BLaER1 treated with 17β-estradiol and CSF1 and Interleukin-3, amounts not matched to agents 10 nM and 100 nM (cell line): Measurements from ENCODE around the gene NFXL1.

Source experiments
- H3K27ac ChIP-seq, 11 experiments: shearing (Covaris generic); formaldehyde crosslinking; 2 replicates each; pipeline ENCODE4 v1.8.1; 2022
- H3K27me3 ChIP-seq, 11 experiments: shearing (Covaris generic); formaldehyde crosslinking; 2 replicates each; pipeline ENCODE4 v1.8.1; 2022
- H3K36me3 ChIP-seq, 11 experiments: shearing (Covaris generic); formaldehyde crosslinking; 2 replicates each; pipeline ENCODE4 v1.8.1; 2022
- H3K4me1 ChIP-seq, 10 experiments: shearing (Covaris generic); formaldehyde crosslinking; 2 replicates each; pipeline ENCODE4 v1.8.1; 2022
- H3K4me2 ChIP-seq, 11 experiments: shearing (Covaris generic); formaldehyde crosslinking; 2 replicates each; pipeline ENCODE4 v1.8.1; 2022
- H3K4me3 ChIP-seq, 10 experiments: shearing (Covaris generic); formaldehyde crosslinking; 2 replicates each; pipeline ENCODE4 v1.8.1; 2022
- H3K9ac ChIP-seq, 11 experiments: shearing (Covaris generic); formaldehyde crosslinking; 2 replicates each; pipeline ENCODE4 v1.8.1; 2022
- H3K9me3 ChIP-seq, 11 experiments: shearing (Covaris generic); formaldehyde crosslinking; replicated peaks in 1 of 11; 2 replicates each; pipeline ENCODE4 v1.8.1; 2022
- H4K20me1 ChIP-seq, 11 experiments: shearing (Covaris generic); formaldehyde crosslinking; 2 replicates each; pipeline ENCODE4 v1.8.1; 2022
- Cebpa-rat ChIP-seq, 11 experiments: shearing (Covaris generic); IDR thresholded peaks; 2 replicates each; pipeline ENCODE4 v1.8.1; 2022

The NFXL1 gene

DNA sequence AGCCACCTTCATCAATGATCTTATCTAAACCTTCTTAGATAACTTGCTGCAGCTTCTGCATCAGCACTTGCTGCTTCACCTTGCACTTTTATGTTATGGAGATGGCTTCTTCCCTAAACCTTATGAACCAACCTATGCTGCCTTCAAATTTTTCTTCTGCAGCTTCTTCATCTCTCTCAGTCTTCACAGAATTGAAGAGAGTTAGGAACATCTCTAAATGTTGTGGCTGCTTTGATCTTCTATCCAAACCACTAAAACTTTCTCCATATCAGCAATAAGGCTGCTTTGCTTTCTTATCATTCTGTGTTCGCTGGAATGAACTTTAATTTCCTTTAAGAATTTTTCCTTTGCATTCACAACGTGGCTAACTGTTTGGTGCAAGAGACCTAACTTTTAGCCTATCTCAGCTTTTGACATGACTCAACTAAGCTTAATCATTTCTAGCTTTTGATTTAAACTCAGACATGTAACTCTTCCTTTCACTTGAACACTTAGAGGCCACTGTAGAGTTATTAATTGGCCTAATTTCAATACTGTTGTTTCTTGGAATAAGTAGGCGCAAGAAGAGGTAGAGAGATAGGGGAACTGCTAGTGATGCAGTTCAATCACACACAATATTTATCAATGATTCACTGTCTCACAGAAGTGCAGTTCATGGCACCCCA is 40.4 kb downstream of the NFXL1 start:
- H3K27me3 ChIP-seq = no peaks in the 10 kb centered on the region
- H3K4me1 ChIP-seq = peaks cover 0 to 7% (median 0%) of the 10 kb centered on the region in 10 experiments; a peak in 2 of 20 replicates
- no peak overlapping the region for H3K4me2 ChIP-seq
- H3K9me3 ChIP-seq = peaks cover 43 to 58% (median 49%) of the 10 kb centered on the region in 11 experiments
- H3K36me3 ChIP-seq = peaks cover 76 to 94% (median 85%) of the 10 kb centered on the region in 11 experiments
- no peak overlapping the region for H3K9ac ChIP-seq
- H4K20me1 ChIP-seq = no peaks in the 10 kb centered on the region
- TF ChIP-seq Cebpa-rat (IDR thresholded peaks at IDR 0.05) = no peak
- peak overlapping the region in 2 of 10 experiments; percentile 3 to 13; a peak in 1 of 20 replicates for H3K4me3 ChIP-seq
- H3K27ac ChIP-seq = no peak overlapping the region

DNA sequence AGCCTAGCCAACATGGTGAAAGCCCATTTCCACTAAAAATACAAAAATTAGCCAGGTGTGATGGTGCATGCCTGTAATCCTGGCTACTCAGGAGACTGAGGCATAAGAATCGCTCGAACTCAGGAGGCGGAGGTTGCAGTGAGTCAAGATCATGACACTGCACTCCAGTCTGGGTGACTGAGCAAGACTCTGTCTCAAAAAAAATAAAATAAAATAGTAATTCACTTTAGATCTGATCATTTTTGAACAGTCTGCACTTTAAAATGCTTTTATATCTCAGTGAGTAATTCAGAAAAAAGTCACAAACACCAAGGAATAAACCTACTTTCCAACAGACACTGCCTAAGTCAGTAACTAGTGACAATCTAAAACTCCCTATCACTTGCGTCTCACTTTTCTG is 50.9 kb downstream of the NFXL1 start:
- TF ChIP-seq Cebpa-rat (IDR thresholded peaks at IDR 0.05) = no peak
- H4K20me1 ChIP-seq = no peaks in the 10 kb centered on the region
- H3K9me3 ChIP-seq = peaks cover 0 to 12% (median 8%) of the 10 kb centered on the region in 11 experiments; a peak in 11 of 22 replicates
- peaks cover 34 to 87% (median 52%) of the 10 kb centered on the region in 11 experiments; a peak in 21 of 22 replicates for H3K36me3 ChIP-seq
- H3K4me3 ChIP-seq = no peak overlapping the region
- H3K4me1 ChIP-seq = peaks cover 0 to 7% (median 0%) of the 10 kb centered on the region in 10 experiments; a peak in 7 of 20 replicates
- no peaks in the 10 kb centered on the region for H3K27me3 ChIP-seq
- H3K27ac ChIP-seq = no peak overlapping the region
- no peak overlapping the region for H3K9ac ChIP-seq
- no peak overlapping the region for H3K4me2 ChIP-seq

DNA sequence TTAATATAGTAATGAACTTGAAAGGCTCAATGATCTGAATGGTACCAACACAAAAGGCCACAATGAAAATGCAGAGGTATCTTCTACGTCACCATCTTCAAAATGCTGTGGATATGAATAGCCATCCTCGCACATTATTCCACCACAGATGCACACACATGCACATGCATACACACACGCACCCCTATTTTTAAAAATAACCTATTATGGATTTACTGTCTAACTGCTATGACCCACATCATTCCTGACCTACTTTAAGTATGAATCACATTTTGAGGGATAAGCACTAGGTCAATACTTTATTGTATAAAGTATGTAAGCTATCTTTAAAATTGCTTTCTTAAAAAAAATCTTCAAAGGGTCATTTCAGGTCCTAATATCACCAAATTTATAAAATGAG is 52.1 kb downstream of the NFXL1 start:
- H3K9me3 ChIP-seq = peaks cover 0 to 4% (median 0%) of the 10 kb centered on the region in 11 experiments; a peak in 2 of 22 replicates
- TF ChIP-seq Cebpa-rat (IDR thresholded peaks at IDR 0.05) = no peak
- peaks cover 0 to 18% (median 4%) of the 10 kb centered on the region in 10 experiments; a peak in 10 of 20 replicates for H3K4me1 ChIP-seq
- no peak overlapping the region for H3K27ac ChIP-seq
- no peak overlapping the region for H3K9ac ChIP-seq
- H3K36me3 ChIP-seq = peaks cover 25 to 75% (median 47%) of the 10 kb centered on the region in 11 experiments; a peak in 20 of 22 replicates
- no peak overlapping the region for H3K4me3 ChIP-seq
- H3K4me2 ChIP-seq = no peak overlapping the region
- H3K27me3 ChIP-seq = no peaks in the 10 kb centered on the region
- 0 out of 22 replicates have a peak, but pooled peaks cover 0 to 5% (median 0%) of the 10 kb centered on the region in 11 experiments for H4K20me1 ChIP-seq

DNA sequence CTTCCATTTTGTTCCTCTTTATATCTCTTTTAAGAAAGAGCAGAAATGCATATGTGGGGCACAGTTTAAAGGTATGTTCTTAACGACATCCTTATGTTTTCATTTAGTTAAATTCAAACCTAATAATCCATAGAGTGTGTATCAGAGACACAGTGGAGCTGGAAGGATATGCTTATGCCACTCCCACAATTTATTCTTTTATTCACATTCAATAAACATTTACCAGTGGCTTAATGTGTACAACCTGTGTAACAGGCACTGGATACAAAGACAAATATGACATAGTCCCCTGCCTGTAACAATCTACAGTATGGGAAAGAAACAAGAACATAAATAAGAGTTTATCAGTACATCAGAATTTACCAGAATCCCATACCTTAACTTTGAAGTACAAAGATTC is 54.1 kb downstream of the NFXL1 start:
- Histone ChIP-seq H3K4me1 (peaks cover 0 to 19% (median 4%) of the 10 kb centered on the region in 10 experiments; a peak in 10 of 20 replicates), H3K4me2 (no peak overlapping the region)
- TF ChIP-seq Cebpa-rat (IDR thresholded peaks at IDR 0.05) = no peak

DNA sequence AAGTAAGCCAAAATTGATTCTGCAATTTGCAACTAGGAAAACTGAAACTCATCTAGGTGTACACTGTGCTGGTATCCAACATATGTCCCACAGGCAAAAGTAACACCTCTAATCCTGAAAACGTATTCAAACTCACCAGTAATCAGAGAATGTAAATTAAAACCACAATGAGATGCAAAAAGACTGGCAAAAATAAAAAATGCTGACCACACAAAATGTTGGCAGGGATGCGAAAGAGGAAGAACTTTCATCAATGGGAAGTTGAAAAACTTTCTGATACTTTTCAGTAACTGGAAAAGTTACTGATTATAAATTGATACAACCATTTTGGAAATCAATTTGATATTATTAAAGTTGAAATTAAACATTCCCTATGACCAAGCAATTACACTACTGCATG is 56.4 kb downstream of the NFXL1 start:
- no peak overlapping the region for H3K4me3 ChIP-seq
- peaks cover 0 to 19% (median 4%) of the 10 kb centered on the region in 10 experiments; a peak in 10 of 20 replicates for H3K4me1 ChIP-seq
- no peak overlapping the region for H3K9ac ChIP-seq
- 0 out of 22 replicates have a peak, but pooled peaks cover 0 to 5% (median 0%) of the 10 kb centered on the region in 11 experiments for H4K20me1 ChIP-seq
- no peaks in the 10 kb centered on the region for H3K27me3 ChIP-seq
- TF ChIP-seq Cebpa-rat (IDR thresholded peaks at IDR 0.05) = no peak
- H3K36me3 ChIP-seq = peaks cover 19 to 67% (median 35%) of the 10 kb centered on the region in 11 experiments; a peak in 18 of 22 replicates
- peak overlapping the region in 1 of 11 experiments; percentile 25; a peak in 1 of 22 replicates for H3K27ac ChIP-seq
- peak overlapping the region in 5 of 11 experiments; percentile 21 to 72 (median 54); a peak in 10 of 22 replicates for H3K4me2 ChIP-seq
- H3K9me3 ChIP-seq = no peaks in the 10 kb centered on the region; a peak in 1 of 22 replicates

More for the DNA sequence above, 54.1 kb downstream of the NFXL1 start:
- Histone ChIP-seq H3K36me3 (peaks cover 20 to 64% (median 30%) of the 10 kb centered on the region in 11 experiments; a peak in 20 of 22 replicates), H3K27ac (no peak overlapping the region), H3K4me3 (no peak overlapping the region), H4K20me1 (0 out of 22 replicates have a peak, but pooled peaks cover 0 to 5% (median 0%) of the 10 kb centered on the region in 11 experiments), H3K9ac (no peak overlapping the region), H3K9me3 (no peaks in the 10 kb centered on the region; a peak in 1 of 22 replicates), H3K27me3 (no peaks in the 10 kb centered on the region)

DNA sequence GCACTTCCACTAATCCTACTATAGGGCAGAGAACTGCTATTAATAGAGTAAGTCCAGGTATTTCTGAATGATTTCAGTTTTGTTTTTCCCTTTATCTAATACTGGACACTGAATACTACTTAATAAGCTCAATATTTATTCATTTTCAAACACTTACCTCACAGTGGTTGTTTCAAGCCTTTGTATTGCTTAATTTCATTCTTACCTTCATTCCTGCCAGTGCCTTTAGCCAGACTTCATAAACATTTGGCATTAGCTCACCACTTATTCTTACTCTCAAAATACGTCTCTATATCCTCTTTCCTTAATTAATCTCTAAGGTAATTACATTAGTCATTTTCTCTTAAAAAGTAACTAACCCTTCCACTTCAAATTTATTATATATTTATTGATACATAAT is 57.7 kb downstream of the NFXL1 start:
- Histone ChIP-seq H3K9me3 (no peaks in the 10 kb centered on the region; a peak in 1 of 22 replicates), H4K20me1 (0 out of 22 replicates have a peak, but pooled peaks cover 0 to 5% (median 0%) of the 10 kb centered on the region in 11 experiments), H3K4me1 (peaks cover 0 to 23% (median 4%) of the 10 kb centered on the region in 10 experiments; a peak in 10 of 20 replicates), H3K36me3 (peaks cover 12 to 68% (median 38%) of the 10 kb centered on the region in 11 experiments; a peak in 19 of 22 replicates), H3K4me2 (no peak overlapping the region), H3K9ac (no peak overlapping the region), H3K27me3 (no peaks in the 10 kb centered on the region), H3K4me3 (no peak overlapping the region), H3K27ac (no peak overlapping the region)
- no peak for TF ChIP-seq Cebpa-rat (IDR thresholded peaks at IDR 0.05)

DNA sequence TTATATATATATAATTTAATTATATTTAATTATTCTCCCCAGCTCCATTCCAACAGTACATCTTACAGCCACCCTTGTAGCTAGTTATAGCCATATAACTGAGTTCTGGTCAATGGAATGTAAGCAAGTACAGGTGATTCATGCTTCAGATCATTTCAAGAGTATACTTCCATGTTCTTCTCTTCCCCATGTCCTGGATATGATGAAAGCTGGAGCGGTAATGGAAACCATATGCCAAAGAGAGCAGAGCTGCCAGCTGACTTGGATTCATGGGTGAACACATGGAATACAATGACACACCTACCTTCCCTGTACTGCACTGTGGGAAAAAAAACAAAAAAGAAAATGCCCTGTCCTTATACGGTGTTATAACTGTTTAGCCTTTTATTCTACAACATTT is 59.0 kb downstream of the NFXL1 start:
- Histone ChIP-seq H4K20me1 (0 out of 22 replicates have a peak, but pooled peaks cover 0 to 5% (median 0%) of the 10 kb centered on the region in 11 experiments), H3K4me2 (no peak overlapping the region), H3K36me3 (peaks cover 9 to 71% (median 43%) of the 10 kb centered on the region in 11 experiments; a peak in 21 of 22 replicates), H3K27me3 (no peaks in the 10 kb centered on the region), H3K9ac (no peak overlapping the region), H3K4me1 (peaks cover 0 to 23% (median 4%) of the 10 kb centered on the region in 10 experiments; a peak in 10 of 20 replicates), H3K27ac (no peak overlapping the region), H3K4me3 (no peak overlapping the region), H3K9me3 (no peaks in the 10 kb centered on the region; a peak in 1 of 22 replicates)
- TF ChIP-seq Cebpa-rat (IDR thresholded peaks at IDR 0.05) = no peak

DNA sequence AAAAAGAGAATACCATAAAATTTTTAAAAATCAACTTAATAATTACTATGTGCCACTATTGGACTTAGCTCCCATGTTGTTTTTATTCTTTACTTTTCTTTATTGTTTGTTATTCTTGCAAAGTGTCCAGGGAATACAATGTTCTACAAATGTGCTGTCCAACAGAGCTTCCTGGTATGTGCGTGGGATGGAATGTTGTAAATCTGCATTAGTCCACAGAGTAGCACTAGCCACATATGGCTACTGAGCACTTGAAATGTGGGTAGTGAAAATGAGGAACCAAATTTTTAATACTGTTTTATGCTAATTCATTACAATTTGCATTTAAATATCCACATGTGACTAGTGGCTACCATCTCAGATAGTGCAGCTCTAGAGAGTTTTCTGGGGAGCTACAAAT is 62.2 kb downstream of the NFXL1 start:
- Histone ChIP-seq H3K4me2 (0 out of 22 replicates have a peak overlapping the region, but pooled peaks of 1 of the 11 experiments have one; percentile 14), H3K27ac (no peak overlapping the region), H4K20me1 (no peaks in the 10 kb centered on the region), H3K36me3 (peaks cover 19 to 75% (median 56%) of the 10 kb centered on the region in 11 experiments; a peak in 21 of 22 replicates), H3K9ac (no peak overlapping the region), H3K4me3 (no peak overlapping the region), H3K27me3 (no peaks in the 10 kb centered on the region), H3K4me1 (peaks cover 0 to 5% (median 0%) of the 10 kb centered on the region in 10 experiments; a peak in 3 of 20 replicates), H3K9me3 (no peaks in the 10 kb centered on the region; a peak in 1 of 22 replicates)
- TF ChIP-seq Cebpa-rat (IDR thresholded peaks at IDR 0.05) = no peak

DNA sequence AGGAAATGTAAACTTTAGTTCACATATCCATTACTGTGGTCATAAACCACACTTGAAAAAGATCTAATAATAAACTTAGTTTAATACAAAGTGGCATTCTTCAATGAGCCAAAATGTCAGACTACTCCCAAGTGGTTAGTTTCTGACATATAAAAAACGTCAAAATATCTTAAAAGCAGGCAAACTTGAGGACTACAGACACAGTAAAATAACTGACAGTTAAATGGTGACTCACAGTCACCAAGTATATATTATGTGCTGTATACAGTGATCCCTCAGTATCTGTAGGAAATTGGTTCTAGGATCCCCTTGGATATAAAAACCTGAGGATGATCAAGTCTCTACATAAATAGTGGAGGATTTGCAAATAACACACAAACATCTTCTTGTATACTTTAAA is 64.9 kb downstream of the NFXL1 start:
- Histone ChIP-seq H3K9me3 (no peaks in the 10 kb centered on the region; a peak in 1 of 22 replicates), H3K36me3 (peaks cover 19 to 69% (median 50%) of the 10 kb centered on the region in 11 experiments; a peak in 21 of 22 replicates), H4K20me1 (no peaks in the 10 kb centered on the region), H3K4me1 (peaks cover 0 to 9% (median 0%) of the 10 kb centered on the region in 10 experiments; a peak in 4 of 20 replicates), H3K9ac (no peak overlapping the region), H3K4me3 (no peak overlapping the region), H3K27me3 (no peaks in the 10 kb centered on the region), H3K27ac (no peak overlapping the region), H3K4me2 (no peak overlapping the region)
- TF ChIP-seq Cebpa-rat (IDR thresholded peaks at IDR 0.05) = no peak
